Middle frontal gyrus (tissue), 1 donor: ENCODE measurements around the gene ASB6.

Experiments
- DNase-seq: peaks from one replicate; pipeline ENCODE4 v3.0.0-alpha.2; 2015; ENCODE audit warnings: low spot score; ENCODE audit errors: extremely low spot score

ASB6 gene

GRCh38 chr9:129641750-129642585, at the start of gene ASB6:
ASB6 (minus strand) TSS chr9:129642151; CDS start chr9:129641999, 152 bp downstream.
- DNase-seq, result peak; percentile 85

- DNase-seq, result no peak
Observed at GRCh38 chr9:129688285-129689043, 46.5 kb upstream of the ASB6 start.

- no peak for DNase-seq
Observed at GRCh38 chr9:129687391-129687790, 45.4 kb upstream of the ASB6 start.

GRCh38 chr9:129686736-129687135, 44.8 kb upstream of the ASB6 start:
- no peak for DNase-seq

GRCh38 chr9:129685933-129686259, 43.9 kb upstream of the ASB6 start:
- no peak for DNase-seq

- no peak for DNase-seq
Observed at GRCh38 chr9:129685220-129685932, 43.4 kb upstream of the ASB6 start.

GRCh38 chr9:129682381-129682780, 40.4 kb upstream of the ASB6 start:
- no peak for DNase-seq

- no peak for DNase-seq
Observed at GRCh38 chr9:129681924-129682323, 40.0 kb upstream of the ASB6 start.

GRCh38 chr9:129679537-129679936, 37.6 kb upstream of the ASB6 start:
- DNase-seq, result no peak

- no peak for DNase-seq
Observed at GRCh38 chr9:129678844-129679243, 36.9 kb upstream of the ASB6 start.

GRCh38 chr9:129677456-129677855, 35.5 kb upstream of the ASB6 start:
- DNase-seq, result no peak

- DNase-seq, result no peak
Observed at GRCh38 chr9:129676975-129677374, 35.0 kb upstream of the ASB6 start.

- no peak for DNase-seq
Observed at GRCh38 chr9:129676287-129676686, 34.3 kb upstream of the ASB6 start.

GRCh38 chr9:129675620-129676019, 33.7 kb upstream of the ASB6 start:
- no peak for DNase-seq

GRCh38 chr9:129674229-129674628, 32.3 kb upstream of the ASB6 start:
- no peak for DNase-seq

GRCh38 chr9:129673602-129674001, 31.7 kb upstream of the ASB6 start:
- no peak for DNase-seq

GRCh38 chr9:129672702-129673101, 30.8 kb upstream of the ASB6 start:
- no peak for DNase-seq

- no peak for DNase-seq
Observed at GRCh38 chr9:129671519-129671918, 29.6 kb upstream of the ASB6 start.

GRCh38 chr9:129671065-129671464, 29.1 kb upstream of the ASB6 start:
- no peak for DNase-seq

- no peak for DNase-seq
Observed at GRCh38 chr9:129669946-129670345, 28.0 kb upstream of the ASB6 start.

- DNase-seq, result no peak
Observed at GRCh38 chr9:129669141-129669718, 27.3 kb upstream of the ASB6 start.

GRCh38 chr9:129667850-129668249, 25.9 kb upstream of the ASB6 start:
- no peak for DNase-seq
